ENCODE data around the gene CLRN3. TPM values are rescaled to one million over a fixed set of nuclear protein-coding genes. Genes with fewer than 3 reads are reported as not detected.

Gene CLRN3
- total and polyA plus RNA-seq, 2 of the 8 experiments (the other 6 are each of a cell fraction or from before 2014, with no cell fraction given) = not detected

GRCh38 chr10:127921075-127921752, 28.5 kb upstream of the CLRN3 start:
- Histone ChIP-seq H2BK120ac (replicated peaks; ENCODE audit: low read depth, low read length) (no peak overlapping the region), H4K5ac (ENCODE audit: insufficient read length, low read depth, low read length) (no peak overlapping the region), H3K56ac (replicated peaks; ENCODE audit: insufficient read length, low read depth, low read length) (no peak overlapping the region), H3K9ac (replicated peaks in 1 of 4; ENCODE audit: extremely low read depth in 1 of 4, low read depth in 3 of 4, low read length in 3 of 4) (no peak overlapping the region), H3K27ac (ENCODE audit: low read depth, low read length) (no peak overlapping the region), H4K8ac (ENCODE audit: extremely low read depth, insufficient read depth, low read length) (no peak overlapping the region), H3K36me3 (ENCODE audit: control insufficient read depth in 2 of 4, insufficient read depth in 4 of 4, low read length in 3 of 4) (no peaks in the 10 kb centered on the region), H3K18ac (ENCODE audit: extremely low read depth, low read length) (no peak overlapping the region), H3K23ac (ENCODE audit: insufficient read length) (no peak overlapping the region), H3K14ac (ENCODE audit: insufficient read length) (no peak overlapping the region), H3K4me2 (ENCODE audit: insufficient read depth in 1 of 2, low read depth in 2 of 2, low read length in 2 of 2) (no peak overlapping the region), H3K4me3 (ENCODE audit: extremely low read depth in 1 of 4, insufficient read depth in 2 of 4, low read depth in 3 of 4, low read length in 4 of 4) (no peak overlapping the region), H4K20me1 (replicated peaks in 1 of 2; ENCODE audit: control insufficient read depth in 1 of 2, insufficient read depth in 2 of 2, low read length in 2 of 2) (no peaks in the 10 kb centered on the region), H3K4me1 (replicated peaks in 1 of 4; ENCODE audit: control insufficient read depth in 3 of 4, insufficient read depth in 4 of 4, low read length in 3 of 4) (peaks cover 0 to 2% (median 0%) of the 10 kb centered on the region in 4 experiments; a peak in 3 of 7 replicates), H3K27me3 (replicated peaks in 1 of 4; ENCODE audit: control insufficient read depth in 3 of 4, extremely low read depth in 1 of 4, insufficient read depth in 3 of 4, low read length in 3 of 4) (no peaks in the 10 kb centered on the region), H3K79me2 (ENCODE audit: control insufficient read depth in 1 of 2, insufficient read depth in 2 of 2, low read length in 2 of 2) (no peaks in the 10 kb centered on the region), H2BK12ac (ENCODE audit: low read depth, low read length) (no peak overlapping the region), H3K4ac (replicated peaks; ENCODE audit: insufficient read length, low read depth, low read length) (no peak overlapping the region), H2AK5ac (ENCODE audit: low read depth, low read length) (no peak overlapping the region), H4K91ac (replicated peaks; ENCODE audit: insufficient read length, low read length) (no peak overlapping the region), H3K79me1 (ENCODE audit: low read depth, low read length) (no peaks in the 10 kb centered on the region), H2AFZ (ENCODE audit: low read length) (no peak overlapping the region), H3K9me3 (ENCODE audit: insufficient read depth in 2 of 2, low read depth in 1 of 2, low read length in 1 of 2) (no peaks in the 10 kb centered on the region), H3K23me2 (ENCODE audit: low read depth, low read length) (no peaks in the 10 kb centered on the region), H2BK5ac (ENCODE audit: low read depth, low read length) (no peak overlapping the region), H2BK20ac (ENCODE audit: low read length) (no peak overlapping the region), H2BK15ac (ENCODE audit: low read length) (no peak overlapping the region)
- CTCF ChIA-PET (ENCODE audit: partially characterized antibody) = interaction anchor here (0.6 to 3.8 kb wide), 12 partner anchors 8 to 375 kb away, joined by 3 to 17 read pairs (median 5); partner anchors contain the start of gene PTPRE
- POLR2A ChIA-PET (ENCODE audit: partially characterized antibody) = no interaction called here
- WGBS, 2 experiments (ENCODE audit: extremely low coverage in 1 of 2, insufficient coverage in 1 of 2, insufficient read length in 1 of 2, insufficient replicate concordance in 2 of 2, low coverage in 1 of 2, low lambda C conversion rate in 2 of 2, missing lambda C conversion rate in 1 of 2) = 91% methylated on average over 11 of the region's 11 CpGs; no CpG with 5 or more reads in 1 of the 2 experiments
- DNase-seq (ENCODE audit: low read depth in 1 of 2, low spot score in 2 of 2) = peak in 1 of 2 experiments; percentile 16
- FAIRE-seq = no peak
- TF ChIP-seq KDM5A (IDR thresholded peaks at IDR 0.05; ENCODE audit: low read length) (no peak), MAX (IDR thresholded peaks at IDR 0.05) (no peak), BRCA1 (IDR thresholded peaks at IDR 0.05; ENCODE audit: low read depth, low read length) (no peak), FOSL1 (IDR thresholded peaks at IDR 0.05; ENCODE audit: insufficient read depth, low read depth, low read length) (no peak), KDM4A (IDR thresholded peaks at IDR 0.05; ENCODE audit: low read depth, low read length, severe bottlenecking) (no peak), JUN (IDR thresholded peaks at IDR 0.05; ENCODE audit: low read depth, low read length) (no peak), TAF1 (IDR thresholded peaks at IDR 0.05; ENCODE audit: low read depth, low read length) (no peak), RFX5 (IDR thresholded peaks at IDR 0.05; ENCODE audit: borderline replicate concordance, low read depth, low read length) (no peak), SP1 (IDR thresholded peaks at IDR 0.05; ENCODE audit: low read depth, low read length) (no peak), SIRT6 (IDR thresholded peaks at IDR 0.05; ENCODE audit: low read length) (no peak), TEAD4 (IDR thresholded peaks at IDR 0.05; ENCODE audit: low read depth, low read length) (no peak), SP2 (IDR thresholded peaks at IDR 0.05; ENCODE audit: low read length) (no peak), RNF2 (IDR thresholded peaks at IDR 0.05; ENCODE audit: borderline replicate concordance, low read depth, low read length, missing control alignments, poor library complexity, severe bottlenecking) (no peak), RBBP5 (IDR thresholded peaks at IDR 0.05; ENCODE audit: borderline replicate concordance, low read depth, low read length) (no peak)

Measured in H1 (cell line).